Measurements from ENCODE around the gene BSPRY.
"Not testable (repeated sequence)": the region's sequence is repeated elsewhere in the genome, so short reads cannot be mapped to it uniquely, and the experiment has no call there.

BSPRY gene

DNA sequence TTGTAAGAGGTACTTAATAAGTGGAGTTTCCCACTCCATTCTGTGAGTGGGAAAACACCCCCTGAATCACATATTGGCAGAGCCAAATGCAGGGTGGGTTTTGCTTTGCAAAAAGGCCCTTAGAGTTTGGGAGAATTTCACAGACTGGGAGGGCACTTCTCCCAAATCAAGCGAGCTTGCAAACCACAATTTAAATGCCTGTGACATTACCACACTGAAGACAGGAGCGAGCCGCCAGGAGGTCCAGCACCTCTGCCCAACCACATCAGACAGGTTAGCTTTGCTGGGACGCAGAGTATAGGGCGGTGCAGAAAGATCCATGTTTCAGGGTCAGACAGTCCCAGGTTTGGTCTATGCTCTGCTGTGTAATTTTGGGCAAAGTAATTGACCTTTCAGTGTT lies 49.5 kb downstream of the BSPRY start:
- DNase-seq: no peak

DNA sequence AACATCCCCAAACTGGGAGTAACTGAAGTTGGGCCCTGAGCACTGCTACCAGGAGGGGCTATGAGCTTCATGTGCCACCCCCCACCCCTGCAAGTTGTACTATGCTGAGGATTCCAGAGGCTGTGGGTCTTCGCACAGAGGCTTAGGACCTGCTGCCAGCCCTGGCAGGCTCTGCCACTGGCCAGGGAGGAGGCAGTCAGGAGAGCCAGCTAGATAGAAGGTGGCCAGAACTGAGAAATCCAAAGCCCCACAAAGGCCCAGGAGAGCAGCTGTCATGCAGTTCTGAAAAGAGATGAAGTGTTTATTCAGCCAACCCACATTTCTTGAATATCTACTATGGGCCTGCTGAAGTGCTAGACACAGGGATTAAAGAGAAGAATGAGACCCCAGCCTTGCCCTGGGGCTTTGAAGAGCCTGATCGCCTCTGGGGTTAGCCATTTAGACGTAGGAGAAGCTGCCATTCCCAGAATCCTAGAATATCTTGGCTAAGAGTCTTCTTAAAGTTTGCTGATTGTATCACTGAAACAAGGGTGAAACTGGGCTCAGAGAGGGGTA lies 50.4 kb downstream of the BSPRY start:
- no peak for DNase-seq

DNA sequence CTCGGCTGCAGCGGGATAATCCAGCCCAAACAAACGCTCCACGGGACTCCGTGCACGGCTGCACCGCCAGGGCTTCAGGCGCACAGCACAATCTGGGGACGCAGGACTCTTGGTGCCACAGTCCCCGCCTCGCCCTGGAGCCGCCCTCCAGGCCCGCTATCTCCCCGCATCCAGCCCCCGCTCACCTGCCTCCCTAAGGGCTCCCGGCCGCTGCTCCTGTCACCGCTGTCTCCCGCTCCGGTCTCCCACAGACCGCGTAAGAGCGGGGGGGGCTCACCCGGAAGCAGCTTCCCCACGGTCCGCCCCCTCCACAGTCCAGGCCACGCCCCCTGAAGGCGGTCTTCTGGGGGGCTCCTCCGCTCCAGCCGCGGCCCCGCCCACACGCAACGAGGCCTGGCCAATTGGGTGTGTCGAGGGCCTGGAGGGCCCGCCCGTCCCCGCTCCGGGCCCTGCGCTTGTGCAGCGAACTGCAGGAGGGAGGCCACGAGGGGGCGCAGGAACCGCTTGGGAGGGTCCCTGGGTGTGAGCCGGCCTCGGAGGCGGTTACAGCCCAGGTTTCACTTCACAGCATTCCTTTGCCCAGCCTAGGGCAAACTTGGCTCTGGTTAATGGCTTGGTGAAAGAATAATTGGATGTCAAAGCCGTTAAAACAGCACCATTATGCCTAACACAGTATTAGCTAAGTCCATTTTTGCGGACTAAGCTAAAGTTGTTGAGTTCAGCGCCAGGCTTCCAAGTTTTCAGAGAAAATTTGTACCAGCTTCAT lies 51.9 kb downstream of the BSPRY start, which contains the start of gene ALAD:
TSS of gene ALAD (minus strand) at position 258 of the 766 bp plus-strand sequence. CDS start 7,725 bp downstream, outside the sequence.
- DNase-seq: peak; percentile 55

DNA sequence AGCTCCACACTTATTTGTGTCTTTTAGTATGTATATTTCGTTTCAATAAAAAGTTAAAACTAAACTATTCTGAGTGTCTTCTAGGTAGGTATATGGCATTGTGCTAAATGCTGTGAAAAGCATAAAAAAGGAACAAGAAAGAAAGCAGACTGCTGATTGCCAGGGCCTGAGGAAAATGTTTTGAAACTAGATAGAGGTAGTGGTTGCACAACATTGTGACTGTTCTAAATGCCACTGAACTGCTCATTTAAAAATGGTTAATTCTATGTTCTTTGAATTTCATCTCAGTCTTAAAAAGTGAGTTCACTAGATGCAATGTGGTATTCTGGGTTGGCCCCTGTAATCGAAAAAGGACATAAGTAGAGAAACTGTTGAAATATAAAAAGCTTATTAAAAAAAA lies 54.3 kb downstream of the BSPRY start:
- no peak for DNase-seq

DNA sequence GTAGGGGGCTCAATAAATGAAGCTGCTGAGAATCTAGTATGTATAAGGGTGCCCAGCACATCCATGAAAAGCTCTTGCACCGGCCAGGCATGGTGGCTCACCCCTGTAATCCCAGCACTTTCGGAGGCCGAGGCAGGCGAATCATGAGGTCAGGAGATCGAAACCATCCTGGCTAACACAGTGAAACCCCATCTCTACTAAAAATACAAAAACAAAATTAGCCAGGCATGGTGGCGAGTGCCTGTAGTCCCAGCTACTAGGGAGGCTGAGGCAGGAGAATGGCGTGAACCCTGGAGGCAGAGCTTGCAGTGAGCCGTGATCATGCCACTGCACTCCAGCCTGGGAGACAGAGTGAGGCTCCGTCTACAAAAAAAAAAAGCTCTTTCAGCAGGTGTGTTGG lies 57.0 kb downstream of the BSPRY start:
- not testable (repeated sequence) for DNase-seq

DNA sequence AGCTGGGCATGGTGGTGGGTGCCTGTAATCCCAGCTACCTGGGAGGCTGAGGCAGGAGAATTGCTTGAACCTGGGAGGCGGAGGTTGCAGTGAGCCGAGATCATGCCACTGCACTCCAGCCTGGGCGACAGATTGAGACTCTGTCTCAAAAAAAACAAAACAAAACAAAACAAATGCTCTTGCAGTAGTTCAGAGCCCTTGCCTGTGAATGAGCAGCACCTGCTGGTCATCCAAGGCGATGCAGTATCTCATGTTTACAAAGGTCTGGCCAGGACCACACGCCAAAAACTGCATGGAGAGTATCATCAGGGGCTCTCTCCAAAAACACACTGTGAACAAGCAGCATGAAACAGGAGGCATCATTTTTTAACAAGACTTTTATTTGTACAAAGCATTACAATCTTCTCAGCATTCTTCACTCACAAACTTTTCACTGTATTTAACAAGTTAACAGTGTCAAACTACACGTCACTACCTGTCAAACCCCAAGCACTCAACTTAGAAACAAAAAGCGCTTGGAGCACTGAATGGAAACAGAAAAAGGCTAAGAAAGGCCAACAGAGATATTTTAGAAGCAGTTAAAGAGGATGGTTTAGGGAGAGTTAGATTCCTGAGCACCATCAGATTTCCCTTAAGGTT lies 57.7 kb downstream of the BSPRY start:
- DNase-seq: not testable (repeated sequence)

DNA sequence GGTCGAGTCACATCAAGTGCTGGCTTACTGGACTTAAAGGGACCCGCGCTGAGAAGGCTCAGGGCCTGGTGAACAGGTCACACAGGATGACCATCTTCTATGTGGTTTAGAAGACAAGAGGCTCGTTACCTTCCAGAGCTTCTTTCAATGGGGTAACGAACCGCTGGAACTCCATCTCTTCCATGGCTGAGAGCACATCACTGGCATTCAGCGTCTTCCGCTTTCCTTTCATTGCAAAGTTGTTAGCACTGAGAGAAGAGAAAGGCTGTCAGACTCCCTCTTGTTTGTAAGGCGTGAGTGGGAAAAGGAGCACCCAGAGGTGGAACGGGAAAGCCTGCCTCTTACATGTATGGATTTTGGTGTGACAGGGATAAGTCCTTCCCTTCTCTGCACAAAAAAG lies 60.1 kb downstream of the BSPRY start:
- no peak for DNase-seq

DNA sequence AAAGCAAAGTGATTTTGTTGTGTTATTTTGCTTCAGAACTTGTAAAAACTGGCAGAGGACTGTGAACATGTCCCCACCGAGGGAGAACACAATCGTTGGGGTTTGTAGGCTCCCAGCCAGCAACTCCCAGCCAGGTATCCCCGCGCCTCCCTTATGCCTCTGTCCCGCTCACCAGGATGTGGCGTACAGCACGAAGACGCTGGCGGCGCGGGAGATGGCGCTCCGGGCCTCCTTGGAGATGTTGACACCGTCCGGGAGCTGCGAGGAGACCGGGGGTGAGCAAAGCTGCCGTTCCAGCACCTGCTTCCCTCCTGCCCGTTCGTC lies 60.5 kb downstream of the BSPRY start:
- no peak for DNase-seq

DNA sequence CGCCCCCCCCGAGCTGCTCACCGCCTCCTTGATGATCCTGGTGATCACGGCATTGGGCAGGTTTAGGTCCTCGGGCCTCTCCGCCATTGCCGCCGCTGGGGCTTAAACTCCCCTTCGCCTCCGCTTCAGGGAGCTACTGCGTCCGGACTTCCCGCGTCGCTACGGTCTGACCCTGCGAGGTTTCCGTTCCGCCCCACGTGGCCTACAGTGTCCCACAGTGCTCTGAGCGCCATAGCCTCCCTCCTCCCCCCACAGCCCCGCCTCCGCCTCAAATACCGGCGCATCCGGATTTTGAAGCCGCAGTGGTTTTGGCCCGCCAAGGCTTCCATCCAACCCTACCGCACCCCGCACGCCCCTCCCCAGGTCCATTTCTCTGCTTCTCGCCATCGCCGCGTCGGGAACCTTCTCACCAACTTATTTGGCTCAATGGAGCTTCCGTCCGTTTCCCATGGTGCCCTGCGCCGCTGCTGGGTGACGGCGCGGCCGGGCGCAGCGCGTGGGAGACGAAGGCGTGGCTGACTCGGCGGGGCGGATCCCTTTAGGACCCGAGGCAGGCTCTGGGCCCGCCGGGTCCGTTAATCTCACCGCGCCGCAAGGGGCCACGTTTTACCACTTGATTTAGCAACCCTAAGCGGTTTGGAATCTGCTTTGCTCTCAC lies 61.0 kb downstream of the BSPRY start, which contains the start of the genes C9orf43 and POLE3:
TSS of gene C9orf43 (plus strand) at position 541 of the 658 bp plus-strand sequence. CDS start 2,747 bp downstream, outside the sequence.
TSS of gene POLE3 (minus strand) at position 469 of the 658 bp plus-strand sequence. CDS start at position 87, 382 bp downstream.
- peak; percentile 50 for DNase-seq

DNA sequence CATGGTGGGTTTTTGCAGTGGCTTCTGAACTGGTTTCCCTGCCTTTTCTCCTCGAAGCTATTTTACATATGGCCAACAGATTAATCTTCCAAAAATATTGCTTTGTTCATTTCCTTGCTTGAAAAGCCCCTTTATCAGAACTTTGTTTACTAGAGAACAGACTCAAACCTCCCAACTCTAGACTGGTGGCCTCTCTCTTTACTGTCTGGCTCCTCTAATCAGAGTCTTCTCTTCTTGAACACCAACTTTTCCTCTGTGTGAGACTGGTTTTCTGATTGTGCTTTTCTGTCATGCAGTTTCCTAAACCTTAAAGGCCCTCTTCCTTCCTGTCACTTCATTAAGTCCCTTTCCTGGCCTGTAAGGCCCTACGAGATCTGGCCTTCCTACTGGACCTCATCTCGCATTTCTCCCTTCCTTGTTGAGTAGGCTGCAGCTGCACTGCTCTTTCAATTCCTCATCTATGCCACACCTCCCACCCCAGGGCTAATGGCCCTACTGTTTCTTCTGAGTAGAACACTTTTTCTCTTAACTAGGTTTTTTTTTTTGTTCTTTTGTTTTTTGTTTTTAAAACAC lies 66.9 kb downstream of the BSPRY start:
- no peak for DNase-seq

DNA sequence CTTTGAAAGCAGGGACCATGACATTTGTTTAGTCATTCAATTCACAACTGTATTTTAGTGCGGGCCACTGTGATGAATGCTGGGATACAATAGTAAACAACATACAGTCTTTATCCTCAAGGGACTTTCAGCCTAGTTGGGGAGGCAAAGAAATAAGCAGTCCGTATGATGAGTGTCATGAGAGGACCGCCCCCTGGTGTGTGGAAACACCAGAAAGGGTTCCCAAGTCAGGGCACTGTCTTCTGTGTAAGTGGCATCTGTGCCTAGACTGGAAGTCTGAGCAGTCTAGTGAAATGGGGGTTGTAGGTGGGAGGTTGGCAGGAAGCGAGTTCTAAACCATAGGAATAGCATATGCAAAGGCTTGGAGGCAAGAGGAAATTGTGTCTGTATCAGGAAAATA lies 68.0 kb downstream of the BSPRY start:
- DNase-seq: no peak
